Right atrium auricular region (tissue), 2 donors: ENCODE results near the gene OTOF. TPM values are rescaled to one million over a fixed set of nuclear protein-coding genes. Genes with fewer than 3 reads are reported as not detected.

Source experiments
- DNase-seq: peaks from one replicate; pipeline ENCODE4 v3.0.0-alpha.2; 2019; ENCODE audit warnings: low spot score
- H3K27ac ChIP-seq, 2 donors: fragments of 200-600 bp; sonication (generic); 1 replicate in 1 of 2; 2 replicates in 1 of 2; pipeline ENCODE4 v1.5.1; 2016 to 2019
- H3K27me3 ChIP-seq, 2 donors: fragments of 200-600 bp; sonication (generic); one replicate each; pipeline versions ENCODE4 v1.5.1 to v1.6.0; 2017 to 2019
- H3K36me3 ChIP-seq: fragments of 200-600 bp; sonication (generic); one replicate; pipeline ENCODE4 v1.5.1; 2016
- H3K4me1 ChIP-seq, 2 donors: fragments of 200-600 bp; sonication (generic); one replicate each; pipeline versions ENCODE4 v1.5.1 to v1.6.0; 2017 to 2019
- H3K4me3 ChIP-seq, 2 donors: fragments of 200-600 bp; sonication (generic); 1 replicate in 1 of 2; 2 replicates in 1 of 2; pipeline ENCODE4 v1.5.1; 2017 to 2019; ENCODE audit warnings: mild to moderate bottlenecking in 1 of 2, moderate library complexity in 1 of 2
- H3K9me3 ChIP-seq, 2 donors: fragments of 200-600 bp; sonication (generic); one replicate each; pipeline ENCODE4 v1.5.1; 2019
- CTCF ChIP-seq, 2 donors: fragments of 200-600 bp; sonication (generic); IDR thresholded peaks; one replicate each; pipeline ENCODE4 v1.5.1; 2019; ENCODE audit warnings: antibody characterized with exemption in 2 of 2
- total RNA-seq, 2 donors: library from RNA; depleted of rRNA; stranded (reverse); fragments of >200 nt; gene quantifications; one replicate each; pipeline ENCODE4 v1.1.0, GENCODE V29; 2016

OTOF gene
- total RNA-seq, 2 donors from 2014 or later, result 0.08 to 0.33 TPM

GRCh38 chr2:26455037-26455669 is 22.8 kb downstream of the OTOF start:
- Histone ChIP-seq H3K27ac (no peak overlapping the region), H3K4me3 (no peak overlapping the region), H3K36me3 (no peaks in the 10 kb centered on the region), H3K4me1 (no peaks in the 10 kb centered on the region), H3K9me3 (no peaks in the 10 kb centered on the region), H3K27me3 (no peaks in the 10 kb centered on the region)
- no peak for DNase-seq
- TF ChIP-seq CTCF (IDR thresholded peaks at IDR 0.05), result no peak

GRCh38 chr2:26454561-26455001 is 23.3 kb downstream of the OTOF start:
- no peak for TF ChIP-seq CTCF (IDR thresholded peaks at IDR 0.05)
- Histone ChIP-seq H3K27ac (no peak overlapping the region), H3K36me3 (no peaks in the 10 kb centered on the region), H3K9me3 (no peaks in the 10 kb centered on the region), H3K27me3 (no peaks in the 10 kb centered on the region), H3K4me1 (no peaks in the 10 kb centered on the region), H3K4me3 (no peak overlapping the region)
- no peak for DNase-seq

- no peaks in the 10 kb centered on the region for H3K27me3 ChIP-seq
These were observed 24.2 kb downstream of the OTOF start for GRCh38 chr2:26453421-26454329.

GRCh38 chr2:26451700-26452099 is 26.2 kb downstream of the OTOF start:
- no peaks in the 10 kb centered on the region for H3K36me3 ChIP-seq
- no peaks in the 10 kb centered on the region for H3K27me3 ChIP-seq
- no peak overlapping the region for H3K27ac ChIP-seq
- no peak overlapping the region for H3K4me3 ChIP-seq
- DNase-seq, result no peak
- TF ChIP-seq CTCF (IDR thresholded peaks at IDR 0.05), result no peak
- no peaks in the 10 kb centered on the region for H3K9me3 ChIP-seq
- H3K4me1 ChIP-seq, result no peaks in the 10 kb centered on the region

More at GRCh38 chr2:26453421-26454329, 24.2 kb downstream of the OTOF start:
- H3K9me3 ChIP-seq, result no peaks in the 10 kb centered on the region
- TF ChIP-seq CTCF (IDR thresholded peaks at IDR 0.05), result no peak
- no peaks in the 10 kb centered on the region for H3K36me3 ChIP-seq
- no peaks in the 10 kb centered on the region for H3K4me1 ChIP-seq
- no peak overlapping the region for H3K27ac ChIP-seq
- no peak overlapping the region for H3K4me3 ChIP-seq
- no peak for DNase-seq

GRCh38 chr2:26450031-26450635 is 27.8 kb downstream of the OTOF start:
- H3K27me3 ChIP-seq, result no peaks in the 10 kb centered on the region
- TF ChIP-seq CTCF (IDR thresholded peaks at IDR 0.05), result no peak
- no peaks in the 10 kb centered on the region for H3K4me1 ChIP-seq
- no peaks in the 10 kb centered on the region for H3K9me3 ChIP-seq
- no peak overlapping the region for H3K4me3 ChIP-seq
- no peak overlapping the region for H3K27ac ChIP-seq
- DNase-seq, result peak; percentile 30
- no peaks in the 10 kb centered on the region for H3K36me3 ChIP-seq
